ENCODE results near the gene SUSD3.

DNA sequence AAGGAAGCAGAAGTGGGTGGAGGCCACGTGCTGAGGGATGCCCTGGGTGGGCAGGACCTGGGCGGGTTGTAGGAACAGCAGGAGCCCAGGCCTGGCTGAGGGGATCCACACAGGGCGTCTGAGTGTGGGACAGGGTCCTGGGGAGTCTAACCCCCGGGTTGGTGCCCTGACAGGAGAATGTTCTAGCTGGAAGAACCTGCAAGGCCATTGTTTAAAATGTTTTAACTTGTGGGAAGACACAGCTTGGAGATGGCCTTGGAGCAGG lies 33.9 kb upstream of the SUSD3 start:
- TF ChIP-seq, protein P1, sequence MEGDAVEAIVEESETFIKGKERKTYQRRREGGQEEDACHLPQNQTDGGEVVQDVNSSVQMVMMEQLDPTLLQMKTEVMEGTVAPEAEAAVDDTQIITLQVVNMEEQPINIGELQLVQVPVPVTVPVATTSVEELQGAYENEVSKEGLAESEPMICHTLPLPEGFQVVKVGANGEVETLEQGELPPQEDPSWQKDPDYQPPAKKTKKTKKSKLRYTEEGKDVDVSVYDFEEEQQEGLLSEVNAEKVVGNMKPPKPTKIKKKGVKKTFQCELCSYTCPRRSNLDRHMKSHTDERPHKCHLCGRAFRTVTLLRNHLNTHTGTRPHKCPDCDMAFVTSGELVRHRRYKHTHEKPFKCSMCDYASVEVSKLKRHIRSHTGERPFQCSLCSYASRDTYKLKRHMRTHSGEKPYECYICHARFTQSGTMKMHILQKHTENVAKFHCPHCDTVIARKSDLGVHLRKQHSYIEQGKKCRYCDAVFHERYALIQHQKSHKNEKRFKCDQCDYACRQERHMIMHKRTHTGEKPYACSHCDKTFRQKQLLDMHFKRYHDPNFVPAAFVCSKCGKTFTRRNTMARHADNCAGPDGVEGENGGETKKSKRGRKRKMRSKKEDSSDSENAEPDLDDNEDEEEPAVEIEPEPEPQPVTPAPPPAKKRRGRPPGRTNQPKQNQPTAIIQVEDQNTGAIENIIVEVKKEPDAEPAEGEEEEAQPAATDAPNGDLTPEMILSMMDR (IDR thresholded peaks at IDR 0.05): no peak
- TF ChIP-seq POLR2A (IDR thresholded peaks at IDR 0.05; ENCODE audit: low read depth): no peak
